Colon (tissue), 2 donors: ENCODE results near the gene ITIH2.
"Not testable (repeated sequence)": the region's sequence is repeated elsewhere in the genome, so short reads cannot be mapped to it uniquely, and the experiment has no call there.

Source experiments
- FAIRE-seq: peaks from 2 replicates; lab custom pipeline; 2012; peaks lifted over from hg19 to GRCh38; lab: Jason Lieb, UNC
- donor health status: control.
- donor health status: control.

The ITIH2 gene

DNA sequence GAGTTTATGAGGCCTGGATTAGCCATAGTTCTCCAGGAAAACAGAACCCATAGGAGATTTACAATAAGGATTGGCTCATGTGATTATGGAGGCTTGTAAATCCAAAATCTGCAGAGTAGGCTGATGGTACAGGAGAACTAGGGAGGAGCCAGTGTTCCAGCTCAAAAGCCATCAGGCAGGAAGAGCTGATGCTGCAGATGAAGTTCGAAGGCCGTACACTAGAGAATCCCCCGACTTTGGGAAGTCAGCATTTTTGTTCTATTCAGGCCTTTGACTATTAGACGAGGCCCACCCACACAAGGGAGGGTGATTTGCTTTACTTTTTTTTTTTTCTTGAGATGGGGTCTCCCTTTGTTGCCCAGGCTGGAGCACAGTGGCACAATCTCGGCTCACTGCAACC is 47.1 kb downstream of the ITIH2 start:
- no peak for FAIRE-seq

DNA sequence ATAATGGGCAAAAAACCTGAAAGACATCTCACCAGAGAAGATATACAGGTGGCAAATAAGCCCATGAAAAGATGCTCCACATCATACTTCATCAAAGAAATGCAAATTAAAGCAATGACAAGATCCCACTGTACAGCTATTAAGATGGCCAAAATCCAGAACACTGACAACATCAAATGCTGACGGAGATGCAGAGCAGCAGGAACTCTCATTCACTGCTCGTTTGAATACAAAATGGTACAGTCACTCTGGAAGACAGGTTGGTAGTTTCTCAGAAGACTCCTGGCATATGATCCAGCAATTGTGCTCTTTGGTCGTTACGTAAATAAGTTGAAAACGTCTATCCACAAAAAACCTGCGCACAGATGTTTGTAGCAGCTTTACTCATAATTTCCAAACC is 49.1 kb downstream of the ITIH2 start:
- no peak for FAIRE-seq

DNA sequence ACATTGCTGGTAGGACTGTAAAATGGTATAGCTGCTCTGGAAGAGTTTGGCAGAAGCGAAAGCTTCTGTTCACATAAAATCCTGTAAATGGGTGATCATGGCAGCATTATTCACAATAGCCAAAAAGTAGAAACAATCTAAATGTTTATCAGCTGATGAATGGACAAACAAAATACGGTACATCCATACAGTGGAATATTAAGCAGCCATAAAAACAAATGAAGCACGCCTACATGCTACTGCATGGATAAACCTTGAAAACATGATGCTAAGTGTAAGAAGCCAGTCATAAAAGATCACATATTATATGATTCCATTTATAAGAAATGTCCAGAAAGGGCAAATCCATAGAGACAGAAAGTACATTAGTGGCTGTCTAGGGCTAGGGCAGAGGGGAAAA is 52.0 kb downstream of the ITIH2 start:
- FAIRE-seq = no peak

DNA sequence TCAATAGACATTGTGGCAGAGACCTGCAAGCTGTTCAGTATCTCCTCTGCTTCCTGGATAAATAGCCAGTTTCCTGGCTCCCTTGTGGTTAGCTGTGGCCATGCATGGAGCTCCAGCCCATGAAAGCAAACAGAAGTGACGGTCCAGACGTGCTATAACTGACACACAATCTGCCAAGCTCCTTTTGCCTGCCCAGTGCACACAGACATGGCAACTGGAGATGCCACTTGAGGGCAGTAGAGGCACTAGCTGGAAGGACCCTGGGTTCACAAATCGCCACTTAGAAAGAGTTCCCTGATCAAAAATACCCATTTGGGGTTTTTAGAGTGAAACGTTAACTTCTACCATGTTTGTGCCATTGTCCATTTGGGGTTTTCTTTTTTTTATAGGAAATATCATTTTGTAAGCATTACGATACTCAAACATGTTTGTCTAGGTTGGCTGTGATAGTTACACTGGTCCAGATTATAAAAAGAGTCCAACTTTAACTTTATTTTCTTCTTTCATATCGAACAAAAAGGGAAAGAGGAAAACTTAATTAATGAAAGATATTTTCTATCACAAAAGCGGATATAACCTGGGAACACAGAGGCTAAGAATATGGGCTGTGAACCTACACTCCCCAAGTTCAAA is 53.4 kb downstream of the ITIH2 start:
- no peak for FAIRE-seq

DNA sequence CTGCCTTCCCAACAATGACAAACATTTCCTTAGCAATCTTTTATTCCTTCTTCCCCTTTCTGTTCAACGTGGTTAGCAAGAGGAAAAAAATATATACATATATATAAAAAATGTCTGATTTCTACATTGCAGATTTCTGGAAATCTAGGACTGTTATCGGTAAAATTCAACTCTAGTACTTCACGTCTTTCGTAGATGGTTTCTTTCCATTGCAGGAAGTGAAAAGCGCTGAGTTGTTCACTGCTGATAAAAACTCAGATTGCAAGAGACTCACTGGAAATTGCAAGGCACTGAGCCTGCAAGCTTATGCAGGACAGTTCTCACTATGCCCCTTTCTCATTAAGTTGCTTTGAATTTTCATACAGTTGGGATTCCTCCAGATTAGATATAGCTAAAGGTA is 60.8 kb downstream of the ITIH2 start:
- no peak for FAIRE-seq

DNA sequence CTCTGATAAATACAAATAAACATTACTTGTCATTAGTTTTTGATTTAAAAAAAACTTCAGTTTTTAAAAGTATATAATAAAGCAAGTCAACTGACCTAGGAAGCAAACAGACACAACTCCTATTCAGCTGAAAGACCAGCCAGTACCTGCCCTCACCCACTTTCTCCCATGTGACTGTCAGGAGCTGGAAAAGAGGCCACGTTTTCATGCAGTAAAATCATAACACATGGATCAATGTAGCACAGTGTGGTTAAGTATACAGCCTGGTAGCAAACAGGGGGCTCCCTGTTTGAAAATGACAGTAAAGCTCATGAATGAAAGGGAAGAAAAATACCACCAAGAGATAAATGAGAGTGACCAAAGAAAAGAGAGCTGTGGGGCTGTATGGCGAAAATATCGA is 63.1 kb downstream of the ITIH2 start:
- FAIRE-seq = no peak

DNA sequence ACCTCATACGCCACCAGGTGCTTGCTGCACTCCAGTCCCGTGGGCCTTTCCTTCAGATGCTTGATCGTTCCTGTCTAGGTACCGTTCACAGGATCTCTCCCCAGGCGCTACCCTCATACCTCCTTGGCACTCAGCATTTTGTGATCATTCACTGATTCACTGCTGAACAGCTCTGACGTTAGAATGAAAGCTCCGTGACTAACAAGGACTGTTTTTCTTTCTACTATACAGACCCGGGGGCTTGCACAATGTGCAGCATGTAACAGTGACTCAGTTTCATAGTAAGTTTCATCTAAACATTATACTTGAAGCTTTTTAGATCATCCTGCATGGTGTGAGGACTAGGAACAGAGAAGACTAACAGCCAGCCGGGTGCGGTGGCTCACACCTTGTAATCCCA is 64.1 kb downstream of the ITIH2 start:
- FAIRE-seq = no peak

DNA sequence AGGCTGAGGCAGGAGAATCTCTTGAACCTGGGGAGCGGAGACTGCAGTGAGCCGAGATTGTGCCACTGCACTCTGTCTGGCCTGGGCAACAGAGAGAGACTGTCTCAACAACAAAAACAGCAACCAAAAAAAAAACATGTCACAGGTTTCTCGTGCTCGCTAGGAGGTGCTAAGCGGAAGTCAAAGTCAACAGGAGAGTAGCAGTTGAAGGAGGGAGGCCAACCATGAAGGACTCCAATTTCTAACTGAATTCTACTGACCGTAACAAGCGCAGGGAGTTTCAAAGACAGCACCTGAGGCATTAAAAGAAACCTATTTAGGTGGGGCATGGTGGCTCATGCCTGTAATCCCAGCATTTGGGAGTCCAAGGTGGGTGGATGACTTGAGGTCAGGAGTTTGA is 65.3 kb downstream of the ITIH2 start:
- FAIRE-seq = no peak

DNA sequence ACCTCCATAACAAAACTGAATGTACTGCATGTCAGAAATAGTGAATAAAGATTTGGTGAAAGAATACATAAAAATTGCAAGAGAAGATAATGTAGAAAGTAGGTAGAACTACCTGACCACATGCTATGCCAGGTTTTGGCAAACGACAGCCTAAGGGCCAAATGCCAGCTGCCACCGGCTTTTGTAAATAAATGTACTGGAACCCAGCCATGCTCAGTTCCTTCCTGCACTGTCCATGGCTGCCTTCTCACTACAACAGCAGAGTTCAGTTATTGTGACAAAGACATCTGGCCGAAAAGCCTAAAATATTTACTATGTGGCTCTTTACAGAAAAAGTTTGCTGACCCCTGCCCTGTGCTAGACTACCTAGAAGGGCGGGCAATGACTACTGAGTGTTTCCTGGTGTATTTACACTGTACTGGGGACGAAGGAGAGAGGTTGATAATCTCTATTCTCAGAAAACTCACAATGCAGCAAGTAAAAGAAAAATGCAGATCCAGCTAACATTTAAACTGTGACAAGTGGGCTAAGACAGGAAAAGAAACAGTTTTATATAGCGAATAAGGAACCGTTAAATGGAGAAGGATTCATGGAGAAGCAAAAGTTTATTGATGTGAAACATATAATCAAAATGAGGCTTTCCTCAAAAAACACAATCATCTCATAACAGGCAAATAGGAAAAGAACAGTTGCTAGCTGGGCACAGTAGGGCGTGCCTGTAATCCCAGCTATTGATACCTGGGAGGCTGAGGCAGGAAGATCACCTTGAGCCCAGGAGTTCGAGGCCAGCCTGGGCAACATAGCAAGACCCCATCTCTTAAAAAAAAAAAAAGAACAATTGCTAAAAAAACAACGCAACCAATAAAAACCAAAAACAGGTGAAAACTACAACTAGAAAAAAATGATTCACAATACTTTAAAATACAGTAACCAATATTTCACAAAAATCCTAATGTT is 71.0 kb downstream of the ITIH2 start:
- no peak for FAIRE-seq

DNA sequence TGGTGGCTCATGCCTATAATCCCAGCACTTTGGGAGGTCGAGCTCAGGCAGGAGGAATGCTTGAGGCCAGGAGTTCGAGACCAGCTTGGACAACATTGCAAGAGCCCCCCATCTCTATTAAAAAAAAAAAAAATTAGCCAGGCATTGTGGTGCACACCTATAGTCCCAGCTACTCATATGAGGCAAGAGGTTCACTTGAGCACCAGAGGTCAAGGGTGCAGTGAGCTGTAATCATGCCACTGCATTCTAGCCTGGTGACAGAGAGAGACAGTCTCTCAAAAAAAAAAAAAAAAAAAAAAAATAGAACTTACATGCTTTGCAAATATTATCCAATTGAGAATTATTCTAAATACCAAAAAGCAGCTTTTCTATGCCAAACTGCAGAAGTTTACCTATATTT is 73.7 kb downstream of the ITIH2 start:
- FAIRE-seq = no peak

DNA sequence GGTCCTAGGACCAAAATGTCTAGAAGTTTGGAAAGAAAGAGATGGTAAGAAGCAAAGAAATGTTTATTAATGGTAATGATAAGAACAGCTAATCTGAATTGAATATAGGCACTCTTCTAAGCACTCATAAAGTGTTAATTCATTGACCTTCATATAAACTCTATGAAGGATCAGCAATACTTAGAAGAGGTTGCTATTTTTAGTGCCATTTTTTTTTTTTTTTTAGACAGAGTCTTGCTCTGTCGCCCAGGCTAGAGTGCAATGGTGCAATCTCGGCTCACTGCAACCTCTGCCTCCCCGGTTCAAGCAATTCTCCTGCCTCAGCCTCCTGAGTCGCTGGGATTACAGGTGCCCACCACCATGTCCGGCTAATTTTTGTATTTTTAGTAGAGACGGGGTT is 79.1 kb downstream of the ITIH2 start:
- not testable (repeated sequence) for FAIRE-seq

DNA sequence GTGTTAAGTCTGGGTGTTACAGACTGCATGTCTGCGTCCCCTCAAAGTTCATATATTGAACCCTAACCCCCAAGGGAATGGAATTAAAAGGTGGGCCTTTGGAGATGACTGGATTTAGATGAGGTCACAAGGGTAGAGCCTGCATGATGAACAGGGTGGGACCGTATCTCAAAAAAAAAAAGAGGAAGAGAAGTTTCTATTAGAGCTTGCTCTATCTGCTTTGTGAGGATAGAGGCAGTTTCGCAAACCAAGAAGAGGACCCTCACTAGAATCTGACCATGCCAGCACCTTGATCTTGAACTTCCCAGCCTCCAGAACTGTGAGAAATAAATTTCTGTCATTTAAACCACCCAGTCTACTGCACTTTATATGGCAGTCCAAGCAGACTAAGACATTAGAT is 83.3 kb downstream of the ITIH2 start:
- FAIRE-seq = no peak

DNA sequence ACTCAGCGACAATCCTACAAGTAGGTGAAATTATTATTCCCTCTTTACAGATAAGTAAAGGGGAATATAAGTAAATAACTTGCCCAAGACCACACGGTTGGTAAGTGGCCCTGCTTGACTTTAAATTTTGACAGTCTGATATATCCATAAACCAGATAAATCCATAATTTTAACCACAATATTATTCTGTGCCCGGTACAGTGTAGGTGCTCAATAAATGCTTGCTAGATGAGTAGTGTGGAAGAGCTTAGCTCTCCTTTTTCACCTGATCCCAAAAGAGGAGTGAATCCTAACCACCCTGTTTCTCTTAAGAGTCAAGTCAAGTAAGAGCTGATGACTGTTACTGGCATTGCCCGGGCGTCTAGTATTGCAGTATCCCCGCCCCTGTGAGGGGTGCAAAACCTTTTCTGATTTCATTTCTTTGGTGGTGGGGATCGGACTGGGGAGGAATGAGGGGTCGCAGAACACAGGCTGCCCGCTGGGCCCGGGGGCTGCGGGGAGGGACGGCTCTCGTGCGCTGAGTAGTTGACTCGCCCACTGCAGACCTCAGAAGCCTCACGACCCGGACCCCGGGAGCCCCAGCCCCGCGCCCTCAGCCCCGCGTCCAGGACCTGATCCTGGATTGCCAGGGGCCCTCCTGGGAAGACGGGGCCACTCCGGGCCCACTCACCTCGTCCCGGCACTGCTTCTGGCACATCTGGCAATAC is 84.2 kb downstream of the ITIH2 start:
- FAIRE-seq = no peak

DNA sequence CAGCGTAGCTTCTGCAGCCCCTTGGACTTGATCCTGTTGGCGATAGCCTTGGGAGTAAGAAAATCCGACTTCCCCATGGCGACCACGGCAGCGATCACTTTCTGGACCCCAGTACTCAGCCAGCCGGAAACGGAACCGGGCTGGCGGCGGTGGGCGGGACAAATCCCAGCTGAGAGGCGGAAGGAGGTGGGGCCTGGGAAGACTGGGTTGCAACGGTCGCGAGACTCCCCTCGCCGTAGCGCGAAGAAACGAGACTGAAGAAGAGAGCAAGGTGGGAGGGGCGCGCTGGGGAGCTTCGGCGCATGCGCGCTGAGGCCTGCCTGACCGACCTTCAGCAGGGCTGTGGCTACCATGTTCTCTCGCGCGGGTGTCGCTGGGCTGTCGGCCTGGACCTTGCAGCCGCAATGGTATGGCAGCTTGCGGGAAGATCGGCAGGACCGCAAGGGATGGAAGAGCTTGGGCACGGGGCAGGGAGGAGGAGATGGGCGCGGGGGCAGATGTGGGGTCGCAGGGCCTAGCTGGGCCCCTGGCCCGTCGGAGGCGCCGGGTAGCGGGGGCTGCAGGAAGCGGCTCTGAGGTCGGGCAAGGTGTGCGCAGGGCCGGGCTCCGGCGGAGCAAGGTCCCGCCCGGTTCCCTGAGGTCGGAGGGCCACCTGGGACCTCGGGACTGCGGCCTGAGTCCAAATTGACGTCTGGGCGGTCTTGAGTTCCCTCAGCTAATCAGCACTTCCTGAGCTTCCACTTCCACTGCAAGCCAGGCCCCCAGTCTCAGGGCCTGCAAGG is 84.9 kb downstream of the ITIH2 start, which contains the start of the genes ATP5F1C and KIN:
ATP5F1C (plus strand) TSS at position 321 of the 782 bp plus-strand sequence; CDS start at position 352, 31 bp downstream.
KIN (minus strand) TSS at position 137 of the 782 bp plus-strand sequence; CDS start at position 77, 60 bp downstream.
- no peak for FAIRE-seq

DNA sequence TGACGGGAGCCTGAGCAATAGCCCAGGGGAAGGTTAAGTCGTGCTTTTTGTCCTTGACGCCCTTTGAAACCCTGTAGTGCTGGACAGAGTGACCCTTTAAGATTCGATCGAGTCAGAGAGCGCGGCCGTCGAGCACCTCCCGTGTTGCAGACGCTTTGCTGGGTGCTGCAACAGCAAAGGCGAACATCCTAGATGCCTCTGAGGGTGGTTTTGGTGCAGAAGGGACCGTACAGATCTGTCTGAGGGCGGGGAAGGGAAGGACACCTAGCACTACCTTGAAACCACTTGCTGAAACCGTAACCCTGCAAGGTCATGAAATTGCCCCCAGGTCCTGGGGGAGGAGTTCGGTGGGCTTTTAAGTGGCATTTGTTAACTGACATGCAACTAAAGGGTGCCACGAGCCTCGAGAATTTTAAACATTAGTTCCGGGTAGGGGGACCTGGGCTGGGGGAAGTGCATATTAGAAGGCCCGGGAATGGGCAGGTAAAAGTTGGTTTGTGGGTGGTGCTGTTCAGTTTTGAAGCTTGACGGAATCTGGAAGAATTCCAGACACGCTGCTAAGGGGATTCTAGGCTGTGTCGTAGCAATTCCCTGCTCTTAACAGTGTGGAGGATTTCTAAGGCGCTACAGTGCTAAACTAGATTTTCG is 85.6 kb downstream of the ITIH2 start:
- no peak for FAIRE-seq

DNA sequence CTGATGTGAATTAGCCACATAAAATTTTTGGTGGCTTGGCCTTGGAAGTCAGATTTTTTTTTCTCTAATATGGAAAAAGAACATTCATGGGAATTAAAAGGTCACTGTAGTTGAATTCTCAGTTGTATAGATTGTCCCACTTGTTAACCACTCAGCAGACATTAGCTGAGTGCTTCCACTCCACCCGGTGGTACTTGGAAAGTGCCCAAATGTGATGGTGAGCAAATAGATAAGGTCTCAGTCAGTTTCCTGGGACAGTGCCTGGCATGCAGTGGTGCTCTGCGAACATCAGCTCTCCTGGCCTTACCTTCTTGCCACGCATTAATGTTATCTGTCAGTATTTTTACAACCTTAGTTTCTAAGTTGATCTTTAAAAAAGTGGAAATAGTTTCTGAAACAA is 86.3 kb downstream of the ITIH2 start:
- no peak for FAIRE-seq

DNA sequence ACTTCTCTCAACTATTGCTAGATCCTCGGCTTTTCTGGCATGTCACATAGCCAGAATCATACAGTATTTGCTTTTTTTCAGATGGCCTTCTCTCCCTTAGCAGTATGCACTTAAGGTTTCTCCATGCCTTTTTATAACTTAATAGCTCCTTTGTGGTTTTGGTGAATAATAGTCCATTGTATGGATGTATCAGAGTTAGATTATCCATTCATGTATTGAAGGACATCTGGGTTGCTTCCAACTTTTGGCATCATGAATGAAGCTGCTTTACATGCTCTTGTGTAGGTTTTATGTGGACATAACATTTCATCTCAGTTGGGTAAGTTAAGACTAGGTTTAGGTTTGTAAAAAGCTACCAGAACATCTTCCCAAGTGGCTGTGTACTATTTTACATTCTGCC is 89.4 kb downstream of the ITIH2 start:
- FAIRE-seq = no peak

DNA sequence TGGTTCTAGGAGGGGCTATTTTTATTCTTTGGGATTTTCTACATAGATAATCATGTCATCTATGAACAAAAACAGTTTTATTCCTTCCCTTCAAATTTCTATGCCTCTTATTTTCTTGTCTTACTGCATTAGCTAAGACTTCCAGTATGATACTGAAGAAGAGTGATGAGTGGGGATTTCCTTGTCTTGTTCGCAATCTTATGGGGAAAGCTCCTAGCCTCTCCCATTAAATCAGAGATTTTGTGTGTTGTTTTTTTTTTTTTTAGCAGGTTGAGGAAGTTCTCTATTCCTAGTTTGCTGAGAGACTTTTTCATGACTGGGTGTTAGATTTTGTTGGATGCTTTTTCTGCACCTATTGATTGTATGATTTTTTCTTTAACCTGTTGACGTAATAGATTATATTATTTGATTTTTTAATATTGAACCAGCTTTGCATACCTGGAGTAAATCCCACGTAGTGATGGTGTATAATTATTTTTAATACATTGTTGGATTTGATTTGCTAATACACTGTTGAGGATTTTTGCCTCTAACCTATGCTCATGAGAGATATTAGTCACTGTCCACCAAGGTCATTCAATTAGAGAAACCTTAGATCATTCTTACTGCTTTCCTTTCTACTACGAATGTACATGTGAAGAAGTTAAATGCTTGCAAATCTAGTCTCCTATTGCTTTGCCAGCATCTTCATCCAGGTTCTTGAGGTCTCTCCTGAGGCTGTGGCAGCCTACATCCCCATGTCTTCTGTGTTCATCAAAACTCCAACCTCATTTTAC is 91.3 kb downstream of the ITIH2 start:
- FAIRE-seq = no peak

DNA sequence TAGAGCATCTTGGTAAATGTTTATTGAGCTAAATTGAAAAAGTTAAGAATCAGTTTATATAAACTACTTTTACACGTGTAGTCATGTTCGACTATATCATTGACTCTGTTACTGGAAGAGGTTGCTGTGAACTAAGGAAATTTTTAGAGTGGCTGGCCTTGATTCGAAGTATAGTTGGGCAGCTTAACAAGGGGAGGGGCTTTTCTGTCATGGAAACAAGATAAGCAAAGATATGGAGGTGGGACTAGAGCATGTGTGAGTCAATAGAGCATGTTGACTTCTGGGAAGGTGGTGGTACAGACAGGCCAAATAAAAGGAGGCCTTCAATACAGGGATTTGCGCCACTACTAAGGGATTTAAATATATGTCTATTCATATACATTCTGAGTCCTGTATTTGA is 92.5 kb downstream of the ITIH2 start:
- no peak for FAIRE-seq

DNA sequence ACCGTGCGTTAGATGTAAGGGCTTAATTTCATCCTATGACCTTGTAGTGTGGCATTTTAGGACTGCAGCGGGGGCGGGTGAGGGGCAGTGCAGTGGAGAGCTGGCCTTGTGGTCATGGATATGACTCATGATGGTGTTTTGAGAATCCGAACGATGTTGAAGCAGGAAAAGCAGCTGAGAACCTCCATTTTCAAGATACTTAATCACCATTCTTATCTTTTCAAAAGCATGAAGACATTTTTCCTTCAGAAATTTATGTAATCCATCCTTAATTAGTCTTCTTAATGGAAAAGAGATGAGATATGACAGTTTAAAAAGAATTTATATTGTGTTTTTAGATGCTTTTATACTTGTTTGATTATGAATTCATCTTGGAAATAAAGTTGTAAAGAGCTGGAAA is 94.5 kb downstream of the ITIH2 start:
- FAIRE-seq = no peak
